Measurements from ENCODE around the gene TUBB4B.

TUBB4B gene

GRCh38 chr9:137273095-137273490, 32.0 kb downstream of the TUBB4B start:
- no peak for DNase-seq

GRCh38 chr9:137273611-137274320, 32.7 kb downstream of the TUBB4B start:
- peak; percentile 81 for DNase-seq

GRCh38 chr9:137275203-137275587, 34.1 kb downstream of the TUBB4B start:
- no peak for DNase-seq

GRCh38 chr9:137275588-137276472, 34.7 kb downstream of the TUBB4B start:
- no peak for DNase-seq

- no peak for DNase-seq
Measured at GRCh38 chr9:137276473-137277328, 35.6 kb downstream of the TUBB4B start.

- DNase-seq, result no peak
Measured at GRCh38 chr9:137277329-137278041, 36.4 kb downstream of the TUBB4B start, which contains the start of gene TOR4A. Gene TOR4A, plus strand, starts transcription at chr9:137277726. Its CDS starts 964 bp downstream, at chr9:137278690.

- DNase-seq, result no peak
Measured at GRCh38 chr9:137278061-137278701, 37.1 kb downstream of the TUBB4B start.

- no peak for DNase-seq
Measured at GRCh38 chr9:137278721-137279711, 37.9 kb downstream of the TUBB4B start.

GRCh38 chr9:137279741-137280473, 38.8 kb downstream of the TUBB4B start:
- no peak for DNase-seq

- DNase-seq, result no peak
Measured at GRCh38 chr9:137280474-137281344, 39.6 kb downstream of the TUBB4B start.

GRCh38 chr9:137281345-137282116, 40.4 kb downstream of the TUBB4B start:
- DNase-seq, result no peak

- peak; percentile 12 for DNase-seq
Measured at GRCh38 chr9:137286975-137287383, 45.9 kb downstream of the TUBB4B start.

- no peak for DNase-seq
Measured at GRCh38 chr9:137293094-137293481, 52.0 kb downstream of the TUBB4B start.

Data from NCI-H1105 treated with DMSO at 0.1 percent for 48 hours (cell line).